H9 (cell line): Measurements from ENCODE around the gene NLRP1. TPM values are rescaled to one million over a fixed set of nuclear protein-coding genes. Genes with fewer than 3 reads are reported as not detected.

ENCODE experiments used
- DNase-seq: peaks from one replicate; pipeline ENCODE4 v3.0.0-alpha.2; 2017
- H2AFZ ChIP-seq: one replicate; pipeline ENCODE4 v1.6.1; 2013; ENCODE audit warnings: mild to moderate bottlenecking, low read length, control low read depth, moderate library complexity
- H2AK5ac ChIP-seq: 2 replicates; pipeline ENCODE4 v1.6.1; 2013; ENCODE audit warnings: low read length, control low read depth, mixed read lengths; ENCODE audit not compliant: insufficient read length
- H2BK120ac ChIP-seq: one replicate; pipeline ENCODE4 v1.6.1; 2013; ENCODE audit warnings: low read depth, mild to moderate bottlenecking, low read length, control low read depth, inconsistent platforms; ENCODE audit not compliant: poor library complexity, severe bottlenecking
- H2BK12ac ChIP-seq: 2 replicates; pipeline ENCODE4 v1.6.1; 2013; ENCODE audit warnings: low read length, control low read depth, mixed read lengths, low read depth; ENCODE audit not compliant: insufficient read length
- H2BK15ac ChIP-seq: 2 replicates; pipeline ENCODE4 v1.6.1; 2013; ENCODE audit warnings: low read depth, low read length, control low read depth
- H2BK20ac ChIP-seq: one replicate; pipeline ENCODE4 v1.6.1; 2013; ENCODE audit warnings: low read depth, mild to moderate bottlenecking, low read length, control low read depth, inconsistent platforms; ENCODE audit not compliant: poor library complexity, severe bottlenecking
- H2BK5ac ChIP-seq: 2 replicates; pipeline ENCODE4 v1.6.1; 2013; ENCODE audit warnings: low read length, control low read depth, mixed read lengths; ENCODE audit not compliant: insufficient read length
- H3K14ac ChIP-seq: 2 replicates; pipeline ENCODE4 v1.6.1; 2013; ENCODE audit warnings: low read length, control low read depth; ENCODE audit not compliant: insufficient read depth
- H3K18ac ChIP-seq: 2 replicates; pipeline ENCODE4 v1.6.1; 2013; ENCODE audit warnings: low read depth, mild to moderate bottlenecking, mixed read lengths, low read length, control low read depth; ENCODE audit not compliant: insufficient read length
- H3K23ac ChIP-seq: 2 replicates; pipeline ENCODE4 v1.6.1; 2013; ENCODE audit warnings: low read length, control low read depth, mixed read lengths, low read depth; ENCODE audit not compliant: insufficient read length
- H3K23me2 ChIP-seq: 2 replicates; pipeline ENCODE4 v1.6.1; 2013; ENCODE audit warnings: low read depth, mild to moderate bottlenecking, mixed read lengths, low read length, control low read depth; ENCODE audit not compliant: insufficient read length, poor library complexity, severe bottlenecking
- H3K27ac ChIP-seq: 2 replicates; pipeline ENCODE4 v1.5.1; 2013; ENCODE audit warnings: low read length, control low read depth, mixed read lengths, low read depth; ENCODE audit not compliant: insufficient read length
- H3K27me3 ChIP-seq: 2 replicates; pipeline ENCODE4 v1.6.1; 2013; ENCODE audit warnings: low read length, control low read depth, inconsistent platforms; ENCODE audit not compliant: insufficient read depth
- H3K4ac ChIP-seq: 2 replicates; pipeline ENCODE4 v1.6.1; 2013; ENCODE audit warnings: low read depth, mild to moderate bottlenecking, control low read depth, inconsistent platforms, low read length, moderate library complexity
- H3K4me1 ChIP-seq: 2 replicates; pipeline ENCODE4 v1.6.1; 2013; ENCODE audit warnings: low read length, control low read depth, inconsistent platforms; ENCODE audit not compliant: insufficient read depth
- H3K4me2 ChIP-seq: 2 replicates; pipeline ENCODE4 v1.6.1; 2013; ENCODE audit warnings: low read length, control low read depth, mixed read lengths; ENCODE audit not compliant: insufficient read length, insufficient read depth
- H3K56ac ChIP-seq: 2 replicates; pipeline ENCODE4 v1.6.1; 2013; ENCODE audit warnings: low read depth, mild to moderate bottlenecking, mixed read lengths, low read length, control low read depth; ENCODE audit not compliant: insufficient read length
- H3K79me1 ChIP-seq: 2 replicates; pipeline ENCODE4 v1.6.1; 2013; ENCODE audit warnings: low read depth, mild to moderate bottlenecking, moderate library complexity, low read length, control low read depth, inconsistent platforms; ENCODE audit not compliant: insufficient read depth, poor library complexity, severe bottlenecking
- H3K79me2 ChIP-seq: 2 replicates; pipeline ENCODE4 v1.6.1; 2013; ENCODE audit warnings: low read length, control low read depth, inconsistent platforms; ENCODE audit not compliant: insufficient read depth
- H3K9ac ChIP-seq: 2 replicates; pipeline ENCODE4 v1.6.1; 2013; ENCODE audit warnings: low read length, control low read depth, mixed read lengths; ENCODE audit not compliant: insufficient read length; ENCODE audit errors: extremely low read depth
- H3K9me3 ChIP-seq: one replicate; pipeline ENCODE4 v1.6.1; 2013; ENCODE audit warnings: low read depth, low read length, inconsistent platforms; ENCODE audit not compliant: control insufficient read depth
- H3T11ph ChIP-seq: one replicate; pipeline ENCODE4 v1.6.1; 2013; ENCODE audit warnings: mild to moderate bottlenecking, low read length, control low read depth, inconsistent platforms
- H4K20me1 ChIP-seq: one replicate; pipeline ENCODE4 v1.6.1; 2013; ENCODE audit not compliant: control insufficient read depth, insufficient read length, insufficient read depth
- H4K5ac ChIP-seq: 2 replicates; pipeline ENCODE4 v1.6.1; 2013; ENCODE audit warnings: low read depth, mild to moderate bottlenecking, mixed read lengths, low read length, control low read depth; ENCODE audit not compliant: insufficient read length
- H4K8ac ChIP-seq: replicated peaks from 2 replicates; pipeline ENCODE4 v1.6.1; 2013; ENCODE audit warnings: low read length, control low read depth, mixed read lengths, low read depth; ENCODE audit not compliant: insufficient read length
- H4K91ac ChIP-seq: 2 replicates; pipeline ENCODE4 v1.6.1; 2013; ENCODE audit warnings: low read depth, mild to moderate bottlenecking, moderate library complexity, mixed read lengths, low read length, control low read depth; ENCODE audit not compliant: insufficient read length
- H3K27ac Mint-ChIP-seq, 3 experiments: 2 replicates in 2 of 3; 3 replicates in 1 of 3; pipeline ENCODE4 v1.8.0; 2020 to 2021; ENCODE audit warnings: mixed read lengths in 3 of 3, mild to moderate bottlenecking in 1 of 3, moderate library complexity in 1 of 3
- H3K27me3 Mint-ChIP-seq: 2 replicates; pipeline ENCODE4 v1.8.0; 2021; ENCODE audit warnings: low read depth, mild to moderate bottlenecking, moderate library complexity, mixed read lengths
- H3K36me3 Mint-ChIP-seq, 3 experiments: 2 replicates in 2 of 3; 3 replicates in 1 of 3; pipeline ENCODE4 v1.8.0; 2020 to 2021; ENCODE audit warnings: low read depth in 3 of 3, mixed read lengths in 3 of 3; ENCODE audit not compliant: insufficient read depth in 1 of 3
- H3K4me1 Mint-ChIP-seq, 2 experiments: 2 replicates each; pipeline ENCODE4 v1.8.0; 2020; ENCODE audit warnings: mixed read lengths in 2 of 2
- H3K4me3 Mint-ChIP-seq, 2 experiments: 2 replicates in 1 of 2; 3 replicates in 1 of 2; pipeline ENCODE4 v1.8.0; 2020 to 2021; ENCODE audit warnings: mild to moderate bottlenecking in 2 of 2, mixed read lengths in 2 of 2, moderate library complexity in 1 of 2
- H3K9me3 Mint-ChIP-seq, 2 experiments: 2 replicates in 1 of 2; 3 replicates in 1 of 2; pipeline ENCODE4 v1.8.0; 2020; ENCODE audit warnings: mild to moderate bottlenecking in 2 of 2, mixed read lengths in 2 of 2, moderate library complexity in 1 of 2
- CTCF ChIP-seq: fragments of 200-600 bp; sonication (generic); conservative IDR thresholded peaks from 3 replicates; pipeline ENCODE4 v1.8.0; 2021; ENCODE audit warnings: antibody characterized with exemption, mild to moderate bottlenecking
- WGBS: extraction: QIAGEN DNeasy Blood & Tissue Kit; methylation state at CpG from one replicate; pipeline ENCODE4 v1.1.7; 2013; ENCODE audit warnings: missing lambda C conversion rate, low lambda C conversion rate, mixed read lengths; ENCODE audit not compliant: insufficient read length; ENCODE audit errors: extremely low coverage; 5-methylcytosine and 5-hydroxymethylcytosine counted together
- total RNA-seq: library from RNA; stranded (reverse); gene quantifications from 2 replicates; pipeline ENCODE4 v1.2.1, GENCODE V29; 2021

NLRP1 gene
- total RNA-seq, 1 experiment from 2014 or later = 12.1 TPM

- Histone ChIP-seq H2BK120ac (no peak overlapping the region), H3K18ac (peak overlapping the region; percentile 68), H4K20me1 (no peaks in the 10 kb centered on the region), H3K9me3 (no peaks in the 10 kb centered on the region), H2AK5ac (no peak overlapping the region), H3K56ac (no peak overlapping the region), H4K91ac (no peak overlapping the region), H3K14ac (no peak overlapping the region), H3K23me2 (peaks cover 11% of the 10 kb centered on the region), H2BK20ac (no peak overlapping the region), H3K27ac (no peak overlapping the region), H3T11ph (no peak overlapping the region), H3K9ac (no peak overlapping the region), H3K79me1 (no peaks in the 10 kb centered on the region), H4K8ac (no peak overlapping the region), H4K5ac (no peak overlapping the region), H3K23ac (no peak overlapping the region), H2AFZ (no peak overlapping the region), H3K79me2 (no peaks in the 10 kb centered on the region), H3K4me1 (no peaks in the 10 kb centered on the region), H3K4ac (no peak overlapping the region), H3K4me2 (peak overlapping the region; percentile 72), H3K27me3 (peaks cover 5% of the 10 kb centered on the region; the same call in 1 of the 2 replicates), H2BK5ac (no peak overlapping the region), H2BK15ac (no peak overlapping the region), H2BK12ac (no peak overlapping the region)
- no peak for DNase-seq
- no peak for TF ChIP-seq CTCF
- Mint-ChIP-seq H3K4me1 (peaks cover 14 to 17% of the 10 kb centered on the region in 2 experiments), H3K36me3 (peaks cover 0 to 2% (median 0%) of the 10 kb centered on the region in 3 experiments; a peak in 1 of 7 replicates), H3K27me3 (peaks cover 70% of the 10 kb centered on the region), H3K4me3 (peak overlapping the region; percentile 79 to 93), H3K27ac (no peak overlapping the region), H3K9me3 (peaks cover 0 to 4% of the 10 kb centered on the region in 2 experiments; a peak in 1 of 5 replicates)
- WGBS = no CpG with 5 or more reads among the region's 18 CpGs
Observed at GRCh38 chr17:5500247-5500588, 84.1 kb downstream of the NLRP1 start.
